IMR-90 (cell line): Measurements from ENCODE around the gene INSYN2A. TPM values are rescaled to one million over a fixed set of nuclear protein-coding genes. Genes with fewer than 3 reads are reported as not detected.

Experiments
- ATAC-seq: fragments of 200-7000 bp; cut with Tn5 transposase; 2 replicates; pipeline ENCODE4 v1.9.1; 2020; ENCODE audit warnings: low read depth, mild to moderate bottlenecking, moderate library complexity
- BruUV-seq: library from RNA; stranded (reverse); fragments of 400-500 nt; replicated peaks from 2 replicates; lab custom pipeline; 2021; lab: Mats Ljungman, UMichigan
- CTCF ChIA-PET: fragments of 300-600 bp; formaldehyde crosslinking; extraction: SDS; loops from one replicate; lab custom pipeline; 2021; ENCODE audit warnings: antibody characterized with exemption; lab: Yijun Ruan, JAX
- POLR2A ChIA-PET: fragments of 300-600 bp; sonication (Branson Sonifier 250); formaldehyde crosslinking; loops from one replicate; lab custom pipeline; 2022; ENCODE audit warnings: antibody characterized with exemption; ENCODE audit not compliant: unreplicated experiment; lab: Charles Lee
- DNase-seq: peaks from one replicate; pipeline ENCODE4 v3.0.0; 2013
- H2AFZ ChIP-seq: replicated peaks from 2 replicates; pipeline ENCODE3; 2013; ENCODE audit warnings: low read length, mild to moderate bottlenecking; ENCODE audit not compliant: poor library complexity
- H2AK5ac ChIP-seq: 2 replicates; pipeline ENCODE4 v1.6.1; 2013; ENCODE audit warnings: low read depth, low read length, inconsistent platforms
- H2AK9ac ChIP-seq: replicated peaks from 2 replicates; pipeline ENCODE3; 2013; ENCODE audit warnings: mild to moderate bottlenecking, low read depth, low read length, moderate library complexity; ENCODE audit not compliant: poor library complexity
- H2BK120ac ChIP-seq: 2 replicates; pipeline ENCODE4 v1.6.1; 2013; ENCODE audit warnings: low read depth, low read length, inconsistent platforms
- H2BK15ac ChIP-seq: 3 replicates; pipeline ENCODE4 v1.6.1; 2013; ENCODE audit warnings: low read depth, low read length, inconsistent platforms
- H2BK20ac ChIP-seq: 2 replicates; pipeline ENCODE4 v1.6.1; 2013; ENCODE audit warnings: low read depth, mild to moderate bottlenecking, inconsistent platforms, low read length, moderate library complexity
- H2BK5ac ChIP-seq: 2 replicates; pipeline ENCODE4 v1.6.1; 2013; ENCODE audit warnings: mild to moderate bottlenecking, low read depth, low read length, inconsistent platforms; ENCODE audit not compliant: poor library complexity, severe bottlenecking
- H3K14ac ChIP-seq: replicated peaks from 2 replicates; pipeline ENCODE4 v1.6.1; 2013; ENCODE audit warnings: low read depth, low read length, inconsistent platforms
- H3K18ac ChIP-seq: 2 replicates; pipeline ENCODE4 v1.6.1; 2013; ENCODE audit warnings: low read depth, low read length, control low read depth
- H3K23ac ChIP-seq: 2 replicates; pipeline ENCODE4 v1.6.1; 2013; ENCODE audit warnings: low read depth, low read length, inconsistent platforms
- H3K27ac ChIP-seq: 2 replicates; pipeline ENCODE4 v1.5.1; 2013; ENCODE audit warnings: mild to moderate bottlenecking, control low read depth, low read length; ENCODE audit not compliant: insufficient read depth
- H3K27me3 ChIP-seq: 2 replicates; pipeline ENCODE4 v1.6.1; 2013; ENCODE audit warnings: low read length; ENCODE audit not compliant: control insufficient read depth, insufficient read depth
- H3K36me3 ChIP-seq: 2 replicates; pipeline ENCODE4 v1.6.1; 2013; ENCODE audit warnings: low read length, mixed read lengths; ENCODE audit not compliant: control insufficient read depth, insufficient read depth
- H3K4ac ChIP-seq: 2 replicates; pipeline ENCODE4 v1.6.1; 2013; ENCODE audit warnings: low read depth, low read length, inconsistent platforms
- H3K4me1 ChIP-seq: 2 replicates; pipeline ENCODE4 v1.6.1; 2013; ENCODE audit warnings: low read length, mixed read lengths; ENCODE audit not compliant: control insufficient read depth, insufficient read depth
- H3K4me2 ChIP-seq: 2 replicates; pipeline ENCODE4 v1.6.1; 2013; ENCODE audit warnings: low read depth, mild to moderate bottlenecking, control low read depth, low read length, moderate library complexity
- H3K4me3 ChIP-seq: 2 replicates; pipeline ENCODE4 v1.5.1; 2013; ENCODE audit warnings: low read depth, mild to moderate bottlenecking, control low read depth, low read length, moderate library complexity; ENCODE audit not compliant: insufficient read depth
- H3K56ac ChIP-seq: 2 replicates; pipeline ENCODE4 v1.6.1; 2013; ENCODE audit warnings: low read length, inconsistent platforms; ENCODE audit not compliant: insufficient read depth; ENCODE audit errors: extremely low read depth
- H3K79me1 ChIP-seq, 2 experiments: 2 replicates each; pipeline ENCODE4 v1.6.1; 2013; ENCODE audit warnings: low read length in 2 of 2, inconsistent platforms in 1 of 2, low read depth in 1 of 2
- H3K9ac ChIP-seq: 2 replicates; pipeline ENCODE4 v1.6.1; 2013; ENCODE audit warnings: low read depth, low read length, control low read depth
- H3K9me1 ChIP-seq: 2 replicates; pipeline ENCODE4 v1.6.1; 2013; ENCODE audit warnings: low read length, inconsistent platforms; ENCODE audit not compliant: insufficient read depth
- H3K9me3 ChIP-seq: 2 replicates; pipeline ENCODE4 v1.6.1; 2013; ENCODE audit warnings: low read length; ENCODE audit not compliant: control insufficient read depth, insufficient read depth
- H4K20me1 ChIP-seq: 2 replicates; pipeline ENCODE4 v1.6.1; 2013; ENCODE audit warnings: low read length, inconsistent platforms; ENCODE audit not compliant: insufficient read depth
- H4K5ac ChIP-seq: 2 replicates; pipeline ENCODE4 v1.6.1; 2013; ENCODE audit warnings: mild to moderate bottlenecking, low read depth, low read length, control low read depth
- H4K8ac ChIP-seq, 2 experiments: 2 replicates each; pipeline ENCODE4 v1.6.1; 2013; ENCODE audit warnings: low read depth in 2 of 2, low read length in 2 of 2, control low read depth in 1 of 2, inconsistent platforms in 1 of 2
- H4K91ac ChIP-seq: 2 replicates; pipeline ENCODE4 v1.6.1; 2013; ENCODE audit warnings: low read depth, low read length, inconsistent platforms; ENCODE audit not compliant: insufficient read depth
- MAFK ChIP-seq: IDR thresholded peaks from 2 replicates; pipeline ENCODE4 v1.6.1; 2012; ENCODE audit warnings: low read depth, low read length, improper control_type of control experiment
- RFX5 ChIP-seq: IDR thresholded peaks from 2 replicates; pipeline ENCODE4 v1.8.0; 2012; ENCODE audit warnings: low read depth, mild to moderate bottlenecking, low read length, moderate library complexity
- SMC3 ChIP-seq: fragments of 150-350 bp; IDR thresholded peaks from 2 replicates; pipeline ENCODE4 v1.6.1; 2016; ENCODE audit warnings: low read depth, mild to moderate bottlenecking, antibody characterized with exemption, low read length, moderate library complexity
- WGBS, 2 experiments: methylation state at CpG; one replicate each; pipeline versions ENCODE4 v1.1.5 to v1.1.7; 2013; ENCODE audit warnings: missing lambda C conversion rate in 2 of 2; ENCODE audit not compliant: insufficient read length in 1 of 2; ENCODE audit errors: extremely low coverage in 2 of 2; 5-methylcytosine and 5-hydroxymethylcytosine counted together
- dilution Hi-C: fragments of 300-500 bp; cut with HindIII; formaldehyde crosslinking; loops from one replicate; pipeline ENCODE4 v1.14.3; 2018; ENCODE audit warnings: low sequenced_read_pairs; ENCODE audit not compliant: unreplicated experiment
- in situ Hi-C: fragments of 300-500 bp; cut with MboI; formaldehyde crosslinking; loops from 3 replicates; pipeline ENCODE4 v1.14.3; 2019; ENCODE audit warnings: low sequenced_read_pairs, inconsistent platforms, mixed read lengths
- intact Hi-C: fragments of 100-400 bp; cut with micrococcal nuclease; formaldehyde crosslinking; loops from 2 replicates; pipeline ENCODE4 v1.10.0; 2022
- polyA plus RNA-seq, 3 experiments: library from polyadenylated mRNA; depleted of rRNA; stranded (reverse); fragments of >200 nt; gene quantifications; 2 replicates each; pipeline ENCODE4 v1.2.3, GENCODE V29; 2012; ENCODE audit warnings: low replicate concordance in 1 of 3
- total RNA-seq: library from RNA; depleted of rRNA; stranded (reverse); fragments of >200 nt; gene quantifications from 2 replicates; pipeline ENCODE4 v1.2.3, GENCODE V29; 2012

Gene INSYN2A
- total and polyA plus RNA-seq, 2 of the 4 experiments (the other 2 are of a cell fraction) = 0.10 to 0.18 TPM

- no peak overlapping the region for H4K8ac ChIP-seq
- H2BK5ac ChIP-seq = no peak overlapping the region
- no peak overlapping the region for H3K4me3 ChIP-seq
- no peak overlapping the region for H2AK5ac ChIP-seq
- TF ChIP-seq SMC3 (no peak), RFX5 (no peak), MAFK (no peak)
- H2BK15ac ChIP-seq = no peak overlapping the region
- ChIA-PET POLR2A (no interaction called here), CTCF (no interaction called here)
- no peak overlapping the region for H2BK120ac ChIP-seq
- H3K4ac ChIP-seq = no peak overlapping the region
- no peaks in the 10 kb centered on the region; the same call in 1 of the 2 replicates for H3K9me1 ChIP-seq
- H3K9me3 ChIP-seq = no peaks in the 10 kb centered on the region
- in situ Hi-C loops (no loop called here), dilution Hi-C loops (no loop called here), intact Hi-C loops (no loop called here)
- H3K79me1 ChIP-seq = peaks cover 13 to 15% of the 10 kb centered on the region in 2 experiments
- no peak overlapping the region for H3K18ac ChIP-seq
- no peak overlapping the region; the same call in 1 of the 2 replicates for H3K23ac ChIP-seq
- no CpG with 5 or more reads among the region's 3 CpGs for WGBS, 2 experiments
- no TSS peak for BruUV-seq
- no peak overlapping the region for H3K27ac ChIP-seq
- H3K4me1 ChIP-seq = no peaks in the 10 kb centered on the region
- H3K14ac ChIP-seq = no peak overlapping the region
- no peak overlapping the region for H3K56ac ChIP-seq
- DNase-seq = no peak
- H4K5ac ChIP-seq = no peak overlapping the region
- H2AK9ac ChIP-seq = no peak overlapping the region
- no peak for ATAC-seq
- no peak overlapping the region for H2BK20ac ChIP-seq
- H3K9ac ChIP-seq = no peak overlapping the region
- no peak overlapping the region for H2AFZ ChIP-seq
- H4K20me1 ChIP-seq = 0 out of 2 replicates have a peak, but pooled peaks cover 4% of the 10 kb centered on the region
- H3K27me3 ChIP-seq = no peaks in the 10 kb centered on the region
- no peaks in the 10 kb centered on the region for H3K36me3 ChIP-seq
- H3K4me2 ChIP-seq = no peak overlapping the region
- no peak overlapping the region for H4K91ac ChIP-seq
Measured at GRCh38 chr10:127221281-127221680, 24.9 kb upstream of the INSYN2A start.
